ENCODE results near the gene GDF15.
A peak's percentile ranks its signal among the peaks of the same experiment; 100 is the strongest.

Gene GDF15

DNA sequence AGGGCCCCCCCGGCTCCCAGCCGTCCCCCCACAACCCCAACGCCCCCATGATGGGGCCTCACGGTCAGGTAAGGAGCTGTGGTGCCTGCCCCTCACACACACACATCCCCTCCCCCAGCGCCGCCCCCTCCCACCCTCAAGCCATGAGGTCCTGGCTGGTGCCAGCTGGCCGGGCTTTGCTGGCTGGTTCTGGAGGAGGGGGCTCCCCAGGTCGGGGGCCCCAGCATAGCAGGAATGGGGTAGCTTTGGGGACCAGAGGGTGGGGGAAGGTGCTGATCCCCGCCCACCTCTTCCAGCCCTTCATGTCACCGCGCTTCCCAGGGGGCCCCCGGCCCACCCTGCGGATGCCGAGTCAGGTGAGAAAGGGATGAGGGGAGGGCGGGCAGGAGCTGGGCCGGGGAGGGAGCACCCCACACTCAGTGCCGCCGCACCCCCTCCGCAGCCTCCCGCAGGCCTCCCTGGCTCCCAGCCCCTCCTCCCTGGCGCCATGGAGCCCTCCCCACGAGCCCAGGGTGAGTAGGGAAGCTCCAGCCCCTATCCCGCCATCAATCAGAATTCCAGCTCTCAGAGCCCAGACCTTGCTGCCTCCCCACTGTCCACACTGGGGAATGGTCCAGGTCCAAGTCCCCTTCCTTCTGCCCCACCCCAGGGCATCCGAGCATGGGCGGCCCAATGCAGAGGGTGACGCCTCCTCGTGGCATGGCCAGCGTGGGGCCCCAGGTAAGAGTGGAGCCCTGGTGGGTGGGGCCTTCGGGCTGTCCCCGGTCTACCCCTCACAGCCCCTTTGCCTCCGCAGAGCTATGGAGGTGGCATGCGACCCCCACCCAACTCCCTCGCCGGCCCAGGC is 45.6 kb downstream of the GDF15 start:
- no peak for DNase-seq (ENCODE audit: low read depth)

GRCh38 chr19:18432275-18433014 is 46.5 kb downstream of the GDF15 start:
- no peak for DNase-seq (ENCODE audit: low read depth)

- no peak for DNase-seq (ENCODE audit: low read depth)
These were observed 47.2 kb downstream of the GDF15 start for GRCh38 chr19:18433015-18433691.

- no peak for DNase-seq (ENCODE audit: low read depth)
These were observed 47.9 kb downstream of the GDF15 start for GRCh38 chr19:18433735-18434398.

DNA sequence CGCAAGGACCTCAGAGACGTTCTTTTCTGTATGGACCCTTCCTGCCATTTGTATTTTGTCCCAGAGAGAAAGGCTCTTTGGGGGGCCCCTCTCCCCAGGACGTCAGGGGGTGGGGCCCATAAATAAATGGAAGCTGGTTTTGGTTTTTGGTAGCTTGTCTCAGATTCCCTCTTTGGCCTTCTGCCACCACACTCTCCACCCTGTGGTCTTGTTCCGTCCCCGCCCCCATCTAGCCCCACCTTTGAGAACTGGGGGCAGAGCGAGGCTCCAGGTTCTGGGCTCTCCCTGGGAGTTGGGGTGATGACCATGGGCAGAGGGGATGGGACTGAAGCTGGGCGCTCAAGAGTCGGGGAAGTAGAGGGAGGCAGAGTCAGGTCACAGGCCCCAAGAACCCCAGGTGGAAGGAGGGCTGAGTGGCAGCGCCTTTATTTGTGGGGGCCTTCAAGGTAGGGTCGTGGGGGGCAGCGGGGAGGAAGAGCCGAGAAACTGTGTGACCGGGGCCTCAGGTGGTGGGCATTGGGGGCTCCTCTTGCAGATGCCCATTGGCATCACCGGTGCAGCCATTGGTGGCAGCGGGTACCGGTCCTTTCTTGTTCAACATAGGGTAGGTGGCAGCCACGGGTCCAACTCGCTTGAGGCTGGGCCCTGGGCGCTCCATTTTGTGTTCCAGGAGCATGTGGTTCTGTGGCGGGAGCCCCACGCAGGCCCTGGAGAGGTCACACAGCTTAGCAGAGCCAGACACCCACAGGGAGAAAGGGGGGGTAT is 48.6 kb downstream of the GDF15 start:
- no peak for DNase-seq (ENCODE audit: low read depth)

- no peak for DNase-seq (ENCODE audit: low read depth)
These were observed 49.4 kb downstream of the GDF15 start for GRCh38 chr19:18435178-18435841.

- no peak for DNase-seq (ENCODE audit: low read depth)
These were observed 50.1 kb downstream of the GDF15 start for GRCh38 chr19:18435842-18436670.

- DNase-seq (ENCODE audit: low read depth), result peak; percentile 73
These were observed 50.9 kb downstream of the GDF15 start for GRCh38 chr19:18436671-18437490.

- DNase-seq (ENCODE audit: low read depth), result peak; percentile 47
These were observed 51.8 kb downstream of the GDF15 start, which contains the start of gene ISYNA1 for GRCh38 chr19:18437491-18438330. TSS of gene ISYNA1 (minus strand) at chr19:18438133. CDS start at chr19:18437979, 154 bp downstream.

DNA sequence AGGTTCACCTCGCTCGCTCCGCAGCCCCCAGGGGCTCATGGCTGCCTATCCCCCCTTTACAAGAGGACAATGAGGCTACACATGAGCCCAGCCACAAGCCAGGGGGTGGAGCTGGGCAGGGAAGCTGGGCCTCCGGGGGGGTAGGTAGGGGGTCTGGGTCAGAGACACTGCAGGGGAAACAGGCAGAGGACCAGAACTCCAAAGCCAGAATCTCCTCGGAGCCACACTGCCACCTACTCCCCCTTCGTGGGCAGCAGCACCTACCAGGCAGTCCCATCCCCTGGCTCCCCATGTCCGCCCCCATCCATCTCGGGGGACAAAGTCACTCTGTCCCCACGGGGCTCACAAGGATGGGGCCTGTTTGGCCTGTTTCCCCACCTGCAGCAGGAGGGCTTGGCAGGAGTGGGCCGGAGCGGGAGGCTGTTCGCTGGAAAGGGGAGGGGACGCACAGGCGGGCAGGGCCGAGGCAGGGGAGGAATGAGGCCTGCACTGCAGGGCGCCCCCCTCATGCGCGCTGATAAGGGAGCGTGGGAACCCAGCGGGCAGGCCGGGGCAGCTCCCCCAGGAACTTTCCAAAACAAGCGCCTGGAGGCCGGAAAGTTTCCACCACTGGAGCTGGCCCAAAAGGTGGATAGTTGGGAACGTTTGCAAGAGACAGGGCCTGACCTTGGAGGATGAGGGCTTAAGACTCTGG is 52.5 kb downstream of the GDF15 start:
- DNase-seq (ENCODE audit: low read depth), result no peak
